GM23338 (cell line): ENCODE data around the gene TBC1D7. TPM values are rescaled to one million over a fixed set of nuclear protein-coding genes. Genes with fewer than 3 reads are reported as not detected.

ENCODE experiments used
- ATAC-seq: fragments of 200-7000 bp; cut with Tn5 transposase; 3 replicates; pipeline ENCODE4 v1.9.1; 2020
- DNase-seq: peaks from one replicate; pipeline ENCODE4 v3.0.0-alpha.2; 2015; ENCODE audit warnings: low spot score
- H2AFZ ChIP-seq: fragments of 200-600 bp; sonication (generic); 2 replicates; pipeline ENCODE4 v1.8.0; 2016; ENCODE audit warnings: antibody characterized with exemption, mild to moderate bottlenecking, moderate library complexity
- H3F3A ChIP-seq: fragments of 200-600 bp; sonication (generic); replicated peaks from 2 replicates; pipeline ENCODE4 v1.8.0; 2017; ENCODE audit warnings: antibody characterized with exemption, mixed run types, low read depth
- H3K27ac ChIP-seq: fragments of 200-600 bp; sonication (generic); 2 replicates; pipeline ENCODE4 v1.6.1; 2016; ENCODE audit warnings: low read depth
- H3K27me3 ChIP-seq: fragments of 200-600 bp; sonication (generic); 2 replicates; pipeline ENCODE4 v1.8.0; 2016; ENCODE audit warnings: mild to moderate bottlenecking, mixed run types, moderate library complexity; ENCODE audit not compliant: insufficient read depth
- H3K36me3 ChIP-seq: fragments of 200-600 bp; sonication (generic); 2 replicates; pipeline ENCODE4 v1.8.0; 2016; ENCODE audit warnings: mild to moderate bottlenecking; ENCODE audit not compliant: insufficient read depth
- H3K4me1 ChIP-seq: fragments of 200-600 bp; sonication (generic); 2 replicates; pipeline ENCODE4 v1.8.0; 2016; ENCODE audit warnings: mild to moderate bottlenecking, moderate library complexity; ENCODE audit not compliant: insufficient read depth
- H3K4me2 ChIP-seq: fragments of 200-600 bp; sonication (generic); 2 replicates; pipeline ENCODE4 v1.7.1; 2017; ENCODE audit warnings: mixed run types
- H3K4me3 ChIP-seq: fragments of 200-600 bp; sonication (generic); 2 replicates; pipeline ENCODE4 v1.6.1; 2016; ENCODE audit warnings: mixed run types
- H3K79me2 ChIP-seq: fragments of 200-600 bp; sonication (generic); replicated peaks from 2 replicates; pipeline ENCODE4 v1.8.0; 2017; ENCODE audit warnings: mild to moderate bottlenecking; ENCODE audit not compliant: insufficient read depth
- H3K9me2 ChIP-seq: fragments of 200-600 bp; sonication (generic); 2 replicates; pipeline ENCODE4 v1.8.0; 2017; ENCODE audit not compliant: insufficient read depth
- H4K20me1 ChIP-seq: fragments of 200-600 bp; sonication (generic); replicated peaks from 2 replicates; pipeline ENCODE4 v1.8.0; 2017; ENCODE audit warnings: mild to moderate bottlenecking; ENCODE audit not compliant: insufficient read depth
- H3K27ac Mint-ChIP-seq: 2 replicates; pipeline ENCODE4 v1.8.0; 2020; ENCODE audit warnings: inconsistent platforms, mild to moderate bottlenecking, moderate library complexity, mixed read lengths
- H3K27me3 Mint-ChIP-seq: 3 replicates; pipeline ENCODE4 v1.8.0; 2022; ENCODE audit warnings: low read depth, mild to moderate bottlenecking, moderate library complexity, mixed read lengths, inconsistent platforms; ENCODE audit not compliant: insufficient read depth, poor library complexity
- H3K36me3 Mint-ChIP-seq: 3 replicates; pipeline ENCODE4 v1.8.0; 2021; ENCODE audit warnings: low read depth, mild to moderate bottlenecking, inconsistent platforms, moderate library complexity, mixed read lengths
- H3K4me1 Mint-ChIP-seq: 3 replicates; pipeline ENCODE4 v1.8.0; 2020; ENCODE audit warnings: mild to moderate bottlenecking, inconsistent platforms, mixed read lengths
- H3K4me3 Mint-ChIP-seq: 3 replicates; pipeline ENCODE4 v1.8.0; 2021; ENCODE audit warnings: moderate library complexity, mild to moderate bottlenecking, inconsistent platforms, mixed read lengths
- H3K9me3 Mint-ChIP-seq: 3 replicates; pipeline ENCODE4 v1.8.0; 2020; ENCODE audit warnings: moderate library complexity, mild to moderate bottlenecking, inconsistent platforms, mixed read lengths
- CREB1 ChIP-seq: fragments of 250-450 bp; sonication (Bioruptor Pico); IDR thresholded peaks from 2 replicates; pipeline ENCODE4 v1.5.0; 2020; ENCODE audit warnings: low read depth, mild to moderate bottlenecking, moderate library complexity
- CTCF ChIP-seq, 2 experiments: fragments of 200-600 bp in 1 of 2; sonication (generic) in 1 of 2; conservative IDR thresholded peaks; 2 replicates each; pipeline versions ENCODE4 v1.5.1 to v1.6.1; 2016 to 2017; ENCODE audit warnings: antibody characterized with exemption in 2 of 2, low read depth in 2 of 2, mild to moderate bottlenecking in 2 of 2, moderate library complexity in 1 of 2
- EZH2 ChIP-seq: fragments of 200-600 bp; sonication (generic); IDR thresholded peaks from one replicate; pipeline ENCODE4 v1.8.0; 2017; ENCODE audit warnings: antibody characterized with exemption, mild to moderate bottlenecking, low read depth; ENCODE audit not compliant: unreplicated experiment
- EZH2phosphoT487 ChIP-seq: fragments of 200-600 bp; sonication (generic); IDR thresholded peaks from one replicate; pipeline ENCODE4 v1.8.1; 2018; ENCODE audit warnings: antibody characterized with exemption; ENCODE audit not compliant: unreplicated experiment
- JUNB ChIP-seq: IDR thresholded peaks from one replicate; pipeline ENCODE4 v1.6.1; 2016; ENCODE audit warnings: antibody characterized with exemption; ENCODE audit not compliant: unreplicated experiment
- NANOG ChIP-seq: IDR thresholded peaks from 2 replicates; pipeline ENCODE4 v1.6.1; 2016; ENCODE audit warnings: antibody characterized with exemption, borderline replicate concordance
- STAT1 ChIP-seq: IDR thresholded peaks from one replicate; pipeline ENCODE4 v1.6.1; 2016; ENCODE audit warnings: antibody characterized with exemption; ENCODE audit not compliant: unreplicated experiment
- ZNF114 ChIP-seq: fragments of 250-450 bp; sonication (Bioruptor Pico); IDR thresholded peaks from 2 replicates; pipeline ENCODE4 v1.5.0; 2020; ENCODE audit warnings: mild to moderate bottlenecking, moderate library complexity
- ZNF331 ChIP-seq: fragments of 250-450 bp; sonication (Bioruptor Pico); IDR thresholded peaks from 2 replicates; pipeline ENCODE4 v1.5.0; 2020; ENCODE audit warnings: low read depth, mild to moderate bottlenecking, moderate library complexity
- polyA plus RNA-seq: library from polyadenylated mRNA; unstranded; fragments of >200 nt; fragmentation: Nextera tagmentation; extraction: Ambion mirVana; gene quantifications from 2 replicates; pipeline ENCODE4 v1.2.1, GENCODE V29; 2016
- total RNA-seq: library from RNA; depleted of rRNA; stranded (reverse); fragments of >200 nt; shearing (Covaris generic); gene quantifications from 2 replicates; pipeline ENCODE4 v1.2.3, GENCODE V29; 2014
- TF ChIP-seq, protein P1 (sequence below): fragments of 250-450 bp; sonication (Bioruptor Pico); IDR thresholded peaks from 2 replicates; pipeline ENCODE4 v1.5.0; 2020; ENCODE audit warnings: mild to moderate bottlenecking, moderate library complexity

Gene TBC1D7
- total and polyA plus RNA-seq, 2 experiments from 2014 or later, result 62.0 to 70.4 TPM

DNA sequence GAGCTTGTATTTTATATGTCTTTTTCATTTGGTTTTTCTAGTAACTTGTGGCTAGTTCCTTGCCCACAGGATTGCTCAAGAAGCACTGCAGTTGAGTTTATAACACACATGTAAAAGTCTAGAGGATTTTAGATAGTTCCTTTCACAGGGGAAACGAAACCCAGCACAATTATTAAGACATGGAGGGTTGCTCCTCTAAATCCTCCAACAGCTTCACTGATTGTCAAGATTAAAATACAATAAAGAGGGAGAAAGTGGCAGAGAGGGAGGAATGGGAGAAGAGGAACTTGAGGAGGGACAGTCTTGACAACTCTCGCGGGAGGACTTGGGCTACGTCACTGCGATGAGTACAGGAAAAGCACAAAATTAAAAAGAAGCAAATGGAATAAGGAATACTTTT is 9.7 kb upstream of the TBC1D7 start (continued):
- TF ChIP-seq CTCF (conservative IDR thresholded peaks at IDR 0.05; ENCODE audit: low read depth in 2 of 2), result no peak
- no peak for TF ChIP-seq NANOG
- TF ChIP-seq CREB1 (CRISPR knock-in tag), result no peak
- no peak for TF ChIP-seq ZNF331 (CRISPR knock-in tag)
- TF ChIP-seq JUNB, result no peak
- TF ChIP-seq EZH2, result no peak
- TF ChIP-seq EZH2phosphoT487, result no peak
- no peak for TF ChIP-seq ZNF114 (CRISPR knock-in tag)
- TF ChIP-seq STAT1, result no peak

DNA sequence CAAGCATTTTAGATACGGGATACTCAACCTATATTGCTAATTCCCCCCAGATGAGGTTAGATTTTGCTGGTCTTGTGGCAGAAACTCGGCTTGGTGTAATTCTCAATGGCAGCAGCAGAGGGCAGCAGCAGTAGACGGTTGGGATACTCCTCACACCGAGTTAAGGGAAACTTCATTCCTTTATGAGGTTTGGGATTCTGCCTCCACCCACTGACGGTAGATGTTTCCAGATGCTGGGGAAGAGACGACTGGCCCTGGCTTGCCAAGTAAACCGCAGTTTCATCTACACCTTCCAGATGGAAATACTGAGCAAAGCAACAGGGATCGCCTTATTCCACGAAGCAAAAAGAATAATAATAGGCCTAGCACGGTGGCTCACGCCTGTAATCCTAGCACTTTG is 8.2 kb upstream of the TBC1D7 start:
- Histone ChIP-seq H3F3A (no peaks in the 10 kb centered on the region), H3K4me2 (no peak overlapping the region), H3K4me3 (no peak overlapping the region), H2AFZ (no peak overlapping the region), H4K20me1 (no peaks in the 10 kb centered on the region), H3K36me3 (no peaks in the 10 kb centered on the region), H3K9me2 (no peaks in the 10 kb centered on the region), H3K4me1 (no peaks in the 10 kb centered on the region; the same call in 1 of the 2 replicates), H3K27me3 (no peaks in the 10 kb centered on the region), H3K79me2 (no peaks in the 10 kb centered on the region), H3K27ac (no peak overlapping the region)
- Mint-ChIP-seq H3K27ac (no peak overlapping the region; the same call in 1 of the 2 replicates), H3K9me3 (peaks cover 5% of the 10 kb centered on the region; the same call in 1 of the 3 replicates), H3K4me3 (no peak overlapping the region), H3K4me1 (peaks cover 14% of the 10 kb centered on the region), H3K36me3 (no peaks in the 10 kb centered on the region; the same call in 2 of the 3 replicates), H3K27me3 (peaks cover 9% of the 10 kb centered on the region)
- peak; percentile 89 to 97 for TF ChIP-seq CTCF (conservative IDR thresholded peaks at IDR 0.05; ENCODE audit: low read depth in 2 of 2)
- TF ChIP-seq NANOG, result no peak
- TF ChIP-seq, protein P1, sequence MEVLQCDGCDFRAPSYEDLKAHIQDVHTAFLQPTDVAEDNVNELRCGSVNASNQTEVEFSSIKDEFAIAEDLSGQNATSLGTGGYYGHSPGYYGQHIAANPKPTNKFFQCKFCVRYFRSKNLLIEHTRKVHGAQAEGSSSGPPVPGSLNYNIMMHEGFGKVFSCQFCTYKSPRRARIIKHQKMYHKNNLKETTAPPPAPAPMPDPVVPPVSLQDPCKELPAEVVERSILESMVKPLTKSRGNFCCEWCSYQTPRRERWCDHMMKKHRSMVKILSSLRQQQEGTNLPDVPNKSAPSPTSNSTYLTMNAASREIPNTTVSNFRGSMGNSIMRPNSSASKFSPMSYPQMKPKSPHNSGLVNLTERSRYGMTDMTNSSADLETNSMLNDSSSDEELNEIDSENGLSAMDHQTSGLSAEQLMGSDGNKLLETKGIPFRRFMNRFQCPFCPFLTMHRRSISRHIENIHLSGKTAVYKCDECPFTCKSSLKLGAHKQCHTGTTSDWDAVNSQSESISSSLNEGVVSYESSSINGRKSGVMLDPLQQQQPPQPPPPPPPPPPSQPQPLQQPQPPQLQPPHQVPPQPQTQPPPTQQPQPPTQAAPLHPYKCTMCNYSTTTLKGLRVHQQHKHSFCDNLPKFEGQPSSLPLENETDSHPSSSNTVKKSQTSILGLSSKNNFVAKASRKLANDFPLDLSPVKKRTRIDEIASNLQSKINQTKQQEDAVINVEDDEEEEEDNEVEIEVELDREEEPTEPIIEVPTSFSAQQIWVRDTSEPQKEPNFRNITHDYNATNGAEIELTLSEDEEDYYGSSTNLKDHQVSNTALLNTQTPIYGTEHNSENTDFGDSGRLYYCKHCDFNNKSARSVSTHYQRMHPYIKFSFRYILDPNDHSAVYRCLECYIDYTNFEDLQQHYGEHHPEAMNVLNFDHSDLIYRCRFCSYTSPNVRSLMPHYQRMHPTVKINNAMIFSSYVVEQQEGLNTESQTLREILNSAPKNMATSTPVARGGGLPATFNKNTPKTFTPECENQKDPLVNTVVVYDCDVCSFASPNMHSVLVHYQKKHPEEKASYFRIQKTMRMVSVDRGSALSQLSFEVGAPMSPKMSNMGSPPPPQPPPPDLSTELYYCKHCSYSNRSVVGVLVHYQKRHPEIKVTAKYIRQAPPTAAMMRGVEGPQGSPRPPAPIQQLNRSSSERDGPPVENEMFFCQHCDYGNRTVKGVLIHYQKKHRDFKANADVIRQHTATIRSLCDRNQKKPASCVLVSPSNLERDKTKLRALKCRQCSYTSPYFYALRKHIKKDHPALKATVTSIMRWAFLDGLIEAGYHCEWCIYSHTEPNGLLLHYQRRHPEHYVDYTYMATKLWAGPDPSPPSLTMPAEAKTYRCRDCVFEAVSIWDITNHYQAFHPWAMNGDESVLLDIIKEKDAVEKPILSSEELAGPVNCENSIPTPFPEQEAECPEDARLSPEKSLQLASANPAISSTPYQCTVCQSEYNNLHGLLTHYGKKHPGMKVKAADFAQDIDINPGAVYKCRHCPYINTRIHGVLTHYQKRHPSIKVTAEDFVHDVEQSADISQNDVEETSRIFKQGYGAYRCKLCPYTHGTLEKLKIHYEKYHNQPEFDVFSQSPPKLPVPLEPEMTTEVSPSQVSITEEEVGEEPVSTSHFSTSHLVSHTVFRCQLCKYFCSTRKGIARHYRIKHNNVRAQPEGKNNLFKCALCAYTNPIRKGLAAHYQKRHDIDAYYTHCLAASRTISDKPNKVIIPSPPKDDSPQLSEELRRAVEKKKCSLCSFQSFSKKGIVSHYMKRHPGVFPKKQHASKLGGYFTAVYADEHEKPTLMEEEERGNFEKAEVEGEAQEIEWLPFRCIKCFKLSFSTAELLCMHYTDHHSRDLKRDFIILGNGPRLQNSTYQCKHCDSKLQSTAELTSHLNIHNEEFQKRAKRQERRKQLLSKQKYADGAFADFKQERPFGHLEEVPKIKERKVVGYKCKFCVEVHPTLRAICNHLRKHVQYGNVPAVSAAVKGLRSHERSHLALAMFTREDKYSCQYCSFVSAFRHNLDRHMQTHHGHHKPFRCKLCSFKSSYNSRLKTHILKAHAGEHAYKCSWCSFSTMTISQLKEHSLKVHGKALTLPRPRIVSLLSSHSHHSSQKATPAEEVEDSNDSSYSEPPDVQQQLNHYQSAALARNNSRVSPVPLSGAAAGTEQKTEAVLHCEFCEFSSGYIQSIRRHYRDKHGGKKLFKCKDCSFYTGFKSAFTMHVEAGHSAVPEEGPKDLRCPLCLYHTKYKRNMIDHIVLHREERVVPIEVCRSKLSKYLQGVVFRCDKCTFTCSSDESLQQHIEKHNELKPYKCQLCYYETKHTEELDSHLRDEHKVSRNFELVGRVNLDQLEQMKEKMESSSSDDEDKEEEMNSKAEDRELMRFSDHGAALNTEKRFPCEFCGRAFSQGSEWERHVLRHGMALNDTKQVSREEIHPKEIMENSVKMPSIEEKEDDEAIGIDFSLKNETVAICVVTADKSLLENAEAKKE (CRISPR knock-in tag), result 0 out of 2 replicates have a peak, but pooled peaks have one; percentile 32
- peak; percentile 95 for ATAC-seq
- peak; percentile 92 for DNase-seq
